K562 (cell line): ENCODE results near the gene FSIP2. TPM values are rescaled to one million over a fixed set of nuclear protein-coding genes. Genes with fewer than 3 reads are reported as not detected.

Experiments
- COPS2 ChIP-seq: fragments of 450-650 bp; conservative IDR thresholded peaks from 2 replicates; pipeline ENCODE4 v1.6.1; 2016; ENCODE audit warnings: mild to moderate bottlenecking, moderate library complexity
- FOXJ2 ChIP-seq: fragments of 200-800 bp; sonication (Bioruptor generic); IDR thresholded peaks from 2 replicates; pipeline ENCODE4 v1.6.1; 2016; ENCODE audit warnings: missing genetic modification characterization, missing compliant biosample characterization
- MAFK ChIP-seq: IDR thresholded peaks from 2 replicates; pipeline ENCODE4 v1.6.1; 2011; ENCODE audit warnings: low read length, improper control_type of control experiment
- MXD1 ChIP-seq: fragments of 250-450 bp; sonication (Bioruptor Pico); IDR thresholded peaks from 2 replicates; pipeline ENCODE4 v1.8.0; 2021; ENCODE audit warnings: borderline replicate concordance, mild to moderate bottlenecking, moderate library complexity; ENCODE audit not compliant: poor library complexity, severe bottlenecking
- NCOA4 ChIP-seq: fragments of 450-650 bp; IDR thresholded peaks from 2 replicates; pipeline ENCODE4 v1.6.1; 2018; ENCODE audit warnings: mild to moderate bottlenecking; ENCODE audit not compliant: partially characterized antibody
- TEAD4 ChIP-seq, 2 experiments: sonication (generic) in 1 of 2; formaldehyde crosslinking in 1 of 2; IDR thresholded peaks; 2 replicates each; pipeline versions ENCODE4 v1.6.1 to v1.8.0; 2012 to 2022; ENCODE audit warnings: borderline replicate concordance in 1 of 2, inconsistent platforms in 1 of 2, low read length in 1 of 2, mild to moderate bottlenecking in 1 of 2, missing genetic modification reagents in 1 of 2
- ZHX1 ChIP-seq: fragments of 150-350 bp; conservative IDR thresholded peaks from 2 replicates; pipeline ENCODE4 v1.6.1; 2014; ENCODE audit warnings: low read length
- ZNF507 ChIP-seq: conservative IDR thresholded peaks from 2 replicates; pipeline ENCODE4 v1.6.1; 2017; ENCODE audit warnings: missing genetic modification characterization, missing compliant biosample characterization
- polyA plus RNA-seq, 8 experiments: library from polyadenylated mRNA; depleted of rRNA in 4 of 8; stranded (reverse) in 5 of 8; unstranded in 3 of 8; fragments of >200 nt; fragmentation: Nextera tagmentation in 2 of 8; fragmentation: Illumina TruSeq in 1 of 8; extraction: Ambion mirVana in 2 of 8; extraction: Trizol in 1 of 8; gene quantifications; 2 replicates each; pipeline versions ENCODE4 v1.2.1 to v1.2.3, GENCODE V29; 2011 to 2014; ENCODE audit warnings: inconsistent platforms in 1 of 8, missing spikeins in 1 of 8
- total RNA-seq, 7 experiments: library from RNA; depleted of rRNA in 6 of 7; stranded (reverse); fragments of >200 nt in 6 of 7; fragmentation: Illumina TruSeq in 2 of 7; extraction: Trizol in 2 of 7; gene quantifications; 2 replicates each; pipeline versions ENCODE4 v1.2.1 to v1.2.3, GENCODE V29; 2011 to 2021; ENCODE audit warnings: low replicate concordance in 1 of 7
- TF ChIP-seq, protein P1 (sequence below): sonication (generic); formaldehyde crosslinking; IDR thresholded peaks from 2 replicates; pipeline ENCODE4 v1.8.0; 2022; ENCODE audit warnings: mild to moderate bottlenecking, missing genetic modification reagents
- TF ChIP-seq, protein P2 (sequence below), 2 experiments: fragments of 450-650 bp in 1 of 2; sonication (generic) in 1 of 2; formaldehyde crosslinking in 1 of 2; IDR thresholded peaks; 2 replicates each; pipeline versions ENCODE4 v1.7.1 to v1.9.0; 2016 to 2022; ENCODE audit warnings: inconsistent platforms in 1 of 2, mild to moderate bottlenecking in 1 of 2, missing genetic modification reagents in 1 of 2

The FSIP2 gene
- total and polyA plus RNA-seq, 9 of the 15 experiments (the other 6 are each of a cell fraction or from before 2014, with no cell fraction given), result 0.01 to 0.04 TPM; not detected in 7

- TF ChIP-seq MXD1 (no peak), ZHX1 (no peak), NCOA4 (no peak), FOXJ2 (no peak), MAFK (0 out of 2 replicates have a peak, but pooled peaks have one; percentile 17), COPS2 (no peak), TEAD4 (IDR thresholded peaks at IDR 0.05; ENCODE audit: low read length) (no peak), TEAD4 (CRISPR knock-in tag; IDR thresholded peaks at IDR 0.05; ENCODE audit: borderline replicate concordance) (no peak), ZNF507 (tag) (no peak)
- TF ChIP-seq, protein P1, sequence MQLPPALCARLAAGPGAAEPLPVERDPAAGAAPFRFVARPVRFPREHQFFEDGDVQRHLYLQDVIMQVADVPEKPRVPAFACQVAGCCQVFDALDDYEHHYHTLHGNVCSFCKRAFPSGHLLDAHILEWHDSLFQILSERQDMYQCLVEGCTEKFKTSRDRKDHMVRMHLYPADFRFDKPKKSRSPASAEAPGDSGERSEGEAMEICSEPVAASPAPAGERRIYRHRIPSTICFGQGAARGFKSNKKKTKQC, result no peak
- TF ChIP-seq, protein P2, sequence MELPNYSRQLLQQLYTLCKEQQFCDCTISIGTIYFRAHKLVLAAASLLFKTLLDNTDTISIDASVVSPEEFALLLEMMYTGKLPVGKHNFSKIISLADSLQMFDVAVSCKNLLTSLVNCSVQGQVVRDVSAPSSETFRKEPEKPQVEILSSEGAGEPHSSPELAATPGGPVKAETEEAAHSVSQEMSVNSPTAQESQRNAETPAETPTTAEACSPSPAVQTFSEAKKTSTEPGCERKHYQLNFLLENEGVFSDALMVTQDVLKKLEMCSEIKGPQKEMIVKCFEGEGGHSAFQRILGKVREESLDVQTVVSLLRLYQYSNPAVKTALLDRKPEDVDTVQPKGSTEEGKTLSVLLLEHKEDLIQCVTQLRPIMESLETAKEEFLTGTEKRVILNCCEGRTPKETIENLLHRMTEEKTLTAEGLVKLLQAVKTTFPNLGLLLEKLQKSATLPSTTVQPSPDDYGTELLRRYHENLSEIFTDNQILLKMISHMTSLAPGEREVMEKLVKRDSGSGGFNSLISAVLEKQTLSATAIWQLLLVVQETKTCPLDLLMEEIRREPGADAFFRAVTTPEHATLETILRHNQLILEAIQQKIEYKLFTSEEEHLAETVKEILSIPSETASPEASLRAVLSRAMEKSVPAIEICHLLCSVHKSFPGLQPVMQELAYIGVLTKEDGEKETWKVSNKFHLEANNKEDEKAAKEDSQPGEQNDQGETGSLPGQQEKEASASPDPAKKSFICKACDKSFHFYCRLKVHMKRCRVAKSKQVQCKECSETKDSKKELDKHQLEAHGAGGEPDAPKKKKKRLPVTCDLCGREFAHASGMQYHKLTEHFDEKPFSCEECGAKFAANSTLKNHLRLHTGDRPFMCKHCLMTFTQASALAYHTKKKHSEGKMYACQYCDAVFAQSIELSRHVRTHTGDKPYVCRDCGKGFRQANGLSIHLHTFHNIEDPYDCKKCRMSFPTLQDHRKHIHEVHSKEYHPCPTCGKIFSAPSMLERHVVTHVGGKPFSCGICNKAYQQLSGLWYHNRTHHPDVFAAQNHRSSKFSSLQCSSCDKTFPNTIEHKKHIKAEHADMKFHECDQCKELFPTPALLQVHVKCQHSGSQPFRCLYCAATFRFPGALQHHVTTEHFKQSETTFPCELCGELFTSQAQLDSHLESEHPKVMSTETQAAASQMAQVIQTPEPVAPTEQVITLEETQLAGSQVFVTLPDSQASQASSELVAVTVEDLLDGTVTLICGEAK (IDR thresholded peaks at IDR 0.05), result no peak
- TF ChIP-seq, protein P2 (CRISPR knock-in tag; IDR thresholded peaks at IDR 0.05), result no peak
These were observed 124.2 kb downstream of the FSIP2 start (continued) for GRCh38 chr2:185862657-185863398.
